Mesothelial cell of epicardium (in vitro differentiated cells): ENCODE measurements around the gene HUS1B. TPM values are rescaled to one million over a fixed set of nuclear protein-coding genes. Genes with fewer than 3 reads are reported as not detected.

Source experiments
- DNase-seq, 2 experiments: peaks; one replicate each; pipeline ENCODE4 v3.0.0; 2021; ENCODE audit warnings: low spot score in 2 of 2; ENCODE audit not compliant: unreplicated experiment in 2 of 2
- H3K27ac Mint-ChIP-seq: 2 replicates; pipeline ENCODE4 v1.8.0; 2021; ENCODE audit warnings: mixed read lengths
- H3K27me3 Mint-ChIP-seq: 2 replicates; pipeline ENCODE4 v1.8.0; 2021; ENCODE audit warnings: low read depth, mixed read lengths
- H3K36me3 Mint-ChIP-seq: 2 replicates; pipeline ENCODE4 v1.8.0; 2021; ENCODE audit warnings: mixed read lengths
- H3K4me1 Mint-ChIP-seq: 2 replicates; pipeline ENCODE4 v1.8.0; 2021; ENCODE audit warnings: mixed read lengths
- H3K4me3 Mint-ChIP-seq: 2 replicates; pipeline ENCODE4 v1.8.0; 2021; ENCODE audit warnings: mild to moderate bottlenecking, moderate library complexity, mixed read lengths
- H3K9me3 Mint-ChIP-seq: 2 replicates; pipeline ENCODE4 v1.8.0; 2021; ENCODE audit warnings: mixed read lengths
- total RNA-seq: library from RNA; stranded (reverse); gene quantifications from 3 replicates; pipeline ENCODE4 v1.2.1, GENCODE V29; 2021
- TF ChIP-seq, protein P1 (sequence below): fragments of 200-600 bp; sonication (generic); IDR thresholded peaks from one replicate; pipeline ENCODE4 v1.5.0; 2021; ENCODE audit warnings: antibody characterized with exemption; ENCODE audit not compliant: unreplicated experiment

Gene HUS1B
- total RNA-seq, 1 donor from 2014 or later = 1.3 TPM

DNA sequence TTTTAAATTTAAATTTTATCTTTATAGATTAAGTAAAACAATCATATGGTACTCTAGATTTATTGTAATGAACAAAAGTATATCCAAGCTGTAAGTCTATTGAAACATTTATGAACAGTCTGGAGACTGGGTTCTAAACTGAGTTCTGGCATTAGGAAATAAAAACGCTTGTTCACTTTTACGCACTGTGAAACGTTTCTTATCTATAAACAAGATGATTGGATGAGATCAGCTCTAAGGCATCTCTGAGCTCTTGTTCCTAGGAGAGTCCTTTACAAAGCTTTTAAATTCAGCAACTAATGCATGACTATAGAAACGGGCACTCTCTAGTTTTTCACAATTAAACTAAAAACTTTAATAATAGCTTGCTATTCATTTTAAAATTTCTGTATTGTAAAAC is 6.8 kb downstream of the HUS1B start:
- no peak for DNase-seq
- Mint-ChIP-seq H3K4me3 (no peak overlapping the region), H3K27ac (no peak overlapping the region), H3K4me1 (peaks cover 10% of the 10 kb centered on the region), H3K36me3 (peaks cover 6% of the 10 kb centered on the region), H3K9me3 (peaks cover 6% of the 10 kb centered on the region), H3K27me3 (no peaks in the 10 kb centered on the region)
- TF ChIP-seq, protein P1, sequence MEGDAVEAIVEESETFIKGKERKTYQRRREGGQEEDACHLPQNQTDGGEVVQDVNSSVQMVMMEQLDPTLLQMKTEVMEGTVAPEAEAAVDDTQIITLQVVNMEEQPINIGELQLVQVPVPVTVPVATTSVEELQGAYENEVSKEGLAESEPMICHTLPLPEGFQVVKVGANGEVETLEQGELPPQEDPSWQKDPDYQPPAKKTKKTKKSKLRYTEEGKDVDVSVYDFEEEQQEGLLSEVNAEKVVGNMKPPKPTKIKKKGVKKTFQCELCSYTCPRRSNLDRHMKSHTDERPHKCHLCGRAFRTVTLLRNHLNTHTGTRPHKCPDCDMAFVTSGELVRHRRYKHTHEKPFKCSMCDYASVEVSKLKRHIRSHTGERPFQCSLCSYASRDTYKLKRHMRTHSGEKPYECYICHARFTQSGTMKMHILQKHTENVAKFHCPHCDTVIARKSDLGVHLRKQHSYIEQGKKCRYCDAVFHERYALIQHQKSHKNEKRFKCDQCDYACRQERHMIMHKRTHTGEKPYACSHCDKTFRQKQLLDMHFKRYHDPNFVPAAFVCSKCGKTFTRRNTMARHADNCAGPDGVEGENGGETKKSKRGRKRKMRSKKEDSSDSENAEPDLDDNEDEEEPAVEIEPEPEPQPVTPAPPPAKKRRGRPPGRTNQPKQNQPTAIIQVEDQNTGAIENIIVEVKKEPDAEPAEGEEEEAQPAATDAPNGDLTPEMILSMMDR = no peak

DNA sequence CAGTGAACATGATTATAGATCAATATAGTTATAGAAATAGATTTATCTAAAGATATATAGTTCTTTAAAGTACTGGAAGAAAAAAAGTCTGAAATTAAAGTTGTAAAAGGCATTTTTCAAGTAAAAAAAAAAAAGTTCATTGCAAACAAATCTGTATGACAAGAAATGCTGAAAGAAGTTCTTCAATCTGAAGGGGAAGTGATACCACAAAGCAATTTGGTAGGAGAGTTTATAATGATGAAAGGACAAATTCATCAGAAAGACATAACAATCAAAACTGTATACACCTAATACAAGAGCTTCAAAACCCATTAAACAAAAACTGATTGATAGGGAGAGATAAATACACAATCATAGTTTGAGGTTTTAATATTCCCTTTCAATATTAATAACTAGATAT is 14.1 kb downstream of the HUS1B start:
- no peak for DNase-seq
- no peak overlapping the region for H3K27ac Mint-ChIP-seq
- no peaks in the 10 kb centered on the region for H3K4me1 Mint-ChIP-seq

DNA sequence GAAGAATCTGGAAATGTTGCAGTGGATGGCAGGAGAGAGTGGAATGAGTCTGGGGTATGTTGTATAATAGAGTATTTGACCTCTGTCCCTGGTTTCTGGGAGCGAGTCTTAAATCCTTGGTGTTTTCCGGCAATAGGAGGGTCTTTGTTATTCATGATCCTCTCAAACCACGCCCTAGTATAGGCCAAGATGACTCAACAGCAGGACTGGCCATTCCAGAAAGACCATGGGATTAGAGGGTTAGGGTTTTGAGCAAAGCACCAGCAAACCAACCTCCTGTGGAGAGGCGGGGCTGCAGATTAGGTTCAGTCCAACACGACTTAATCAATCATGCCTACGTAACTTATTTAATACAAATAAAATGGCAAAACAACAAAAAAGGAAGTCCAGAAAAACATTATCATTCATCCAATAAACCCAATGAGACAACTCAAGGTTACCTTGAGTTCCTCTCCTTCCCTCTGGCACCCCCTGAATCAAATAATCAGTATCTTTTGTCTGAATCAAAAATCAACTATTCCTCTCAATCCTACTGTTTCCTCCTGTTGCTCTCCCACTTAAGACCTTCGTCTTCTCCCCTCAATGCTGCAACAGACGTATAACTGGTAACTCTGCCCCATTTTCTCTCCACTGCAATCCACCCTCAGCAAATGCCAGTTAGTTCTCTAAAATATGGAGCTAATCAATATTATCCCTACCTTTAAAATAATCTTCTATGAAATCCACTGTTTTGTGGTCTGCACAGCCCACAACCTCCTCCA is 15.5 kb downstream of the HUS1B start:
- no peak for DNase-seq
- Mint-ChIP-seq H3K36me3 (peaks cover 26% of the 10 kb centered on the region), H3K4me3 (no peak overlapping the region), H3K27me3 (no peaks in the 10 kb centered on the region), H3K9me3 (peaks cover 22% of the 10 kb centered on the region), H3K27ac (no peak overlapping the region), H3K4me1 (no peaks in the 10 kb centered on the region)
- TF ChIP-seq, protein P1 = no peak

More for the DNA sequence above, 14.1 kb downstream of the HUS1B start:
- H3K9me3 Mint-ChIP-seq = peaks cover 22% of the 10 kb centered on the region
- H3K36me3 Mint-ChIP-seq = peaks cover 17% of the 10 kb centered on the region
- H3K4me3 Mint-ChIP-seq = no peak overlapping the region
- H3K27me3 Mint-ChIP-seq = no peaks in the 10 kb centered on the region
- TF ChIP-seq, protein P1 = no peak

DNA sequence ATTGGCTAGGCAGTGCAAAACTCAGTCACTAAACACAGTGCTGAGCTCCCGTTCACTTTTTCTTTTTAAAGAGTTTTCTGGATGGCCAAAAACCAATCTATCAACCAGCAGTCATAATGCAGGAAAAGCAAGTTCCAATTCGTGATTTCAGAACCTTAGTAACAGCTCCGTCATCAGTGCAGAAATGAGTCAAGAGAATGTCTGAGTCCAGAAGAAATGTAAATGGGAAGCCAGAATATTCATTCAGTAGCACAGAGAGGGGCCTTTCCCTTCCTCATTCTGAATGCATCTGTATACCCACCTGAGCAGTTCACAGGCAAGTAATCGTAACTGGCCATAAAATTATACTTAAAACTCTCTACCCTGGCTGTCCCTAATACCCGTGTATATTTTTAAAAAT is 20.4 kb downstream of the HUS1B start:
- Mint-ChIP-seq H3K9me3 (peaks cover 9% of the 10 kb centered on the region), H3K27ac (no peak overlapping the region), H3K4me3 (no peak overlapping the region), H3K27me3 (no peaks in the 10 kb centered on the region), H3K4me1 (no peaks in the 10 kb centered on the region), H3K36me3 (peaks cover 21% of the 10 kb centered on the region)
- DNase-seq = no peak
- TF ChIP-seq, protein P1 = no peak

DNA sequence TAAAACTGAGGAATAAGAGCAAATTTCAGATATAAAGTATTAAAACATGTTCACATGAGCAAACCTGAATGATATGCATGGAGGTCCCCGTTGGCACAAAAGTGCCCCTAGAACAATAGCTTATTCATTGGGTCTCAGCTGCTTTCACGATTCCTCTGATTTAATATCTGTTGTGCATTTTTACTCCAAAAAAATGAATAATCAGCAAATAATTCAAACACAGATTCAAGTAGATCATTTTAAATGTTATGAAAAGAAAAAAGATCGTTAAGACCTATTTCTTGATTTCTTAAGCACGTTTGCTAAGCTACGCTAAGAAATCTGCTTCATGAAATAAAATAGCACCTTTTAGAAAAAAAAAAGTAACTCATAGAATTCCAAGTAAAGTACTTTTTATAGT is 21.7 kb downstream of the HUS1B start:
- H3K9me3 Mint-ChIP-seq = no peaks in the 10 kb centered on the region

More for the DNA sequence above, 21.7 kb downstream of the HUS1B start:
- H3K36me3 Mint-ChIP-seq = peaks cover 13% of the 10 kb centered on the region
- no peak for DNase-seq
- H3K4me1 Mint-ChIP-seq = no peaks in the 10 kb centered on the region
- no peak overlapping the region for H3K27ac Mint-ChIP-seq
- no peaks in the 10 kb centered on the region for H3K27me3 Mint-ChIP-seq
- TF ChIP-seq, protein P1 = no peak
- H3K4me3 Mint-ChIP-seq = no peak overlapping the region
